K562 (cell line): Measurements from ENCODE around the gene ANKRD34A. TPM values are rescaled to one million over a fixed set of nuclear protein-coding genes. Genes with fewer than 3 reads are reported as not detected.

Experiments
- ATAC-seq: fragments of 200-7000 bp; cut with Tn5 transposase; 3 replicates; pipeline ENCODE4 v1.9.1; 2020; ENCODE audit warnings: moderate library complexity
- BruUV-seq: library from RNA; stranded (reverse); fragments of 400-500 nt; replicated peaks from 2 replicates; lab custom pipeline; 2021; lab: Mats Ljungman, UMichigan
- CTCF ChIA-PET: fragments of 300-600 bp; formaldehyde crosslinking; extraction: SDS; loops from one replicate; lab custom pipeline; 2021; ENCODE audit warnings: low intra/inter-chr PET ratio; lab: Yijun Ruan, JAX
- POLR2A ChIA-PET: fragments of 300-600, 350-650 bp; sonication (Branson Sonifier 250); formaldehyde crosslinking; extraction: SDS; loops from one replicate; lab custom pipeline; 2021; ENCODE audit warnings: antibody characterized with exemption, inconsistent platforms; lab: Yijun Ruan, JAX
- DNase-seq, 4 experiments: peaks; one replicate each; pipeline versions ENCODE4 v3.0.0 to v3.0.0-alpha.2; 2011 to 2018; ENCODE audit warnings: low spot score in 3 of 4, mixed read lengths in 3 of 4; ENCODE audit errors: extremely low read depth in 1 of 4
- FAIRE-seq: peaks from 2 replicates; lab custom pipeline; 2011; peaks lifted over from hg19 to GRCh38; lab: Jason Lieb, UNC
- H2AFZ ChIP-seq: 2 replicates; pipeline ENCODE4 v1.6.0; 2011; ENCODE audit warnings: low read depth, low read length, control low read depth, inconsistent platforms
- H3K27ac ChIP-seq: fragments of 200-600 bp; 3 replicates; pipeline ENCODE4 v1.8.0; 2011; ENCODE audit warnings: low read depth, mild to moderate bottlenecking, control low read depth, inconsistent platforms, low read length, moderate library complexity, mixed read lengths; ENCODE audit errors: extremely low read depth
- H3K27me3 ChIP-seq, 2 experiments: fragments of 300-600 bp in 1 of 2; 2 replicates in 1 of 2; 3 replicates in 1 of 2; pipeline versions ENCODE4 v1.6.0 to v1.8.0; 2011; ENCODE audit warnings: inconsistent platforms in 2 of 2, low read length in 2 of 2, mild to moderate bottlenecking in 1 of 2, mixed read lengths in 1 of 2, moderate library complexity in 1 of 2; ENCODE audit not compliant: control insufficient read depth in 2 of 2, insufficient read depth in 2 of 2
- H3K36me3 ChIP-seq: fragments of 300-600 bp; 3 replicates; pipeline ENCODE4 v1.8.0; 2011; ENCODE audit warnings: mild to moderate bottlenecking, low read length, inconsistent platforms; ENCODE audit not compliant: control insufficient read depth, insufficient read depth
- H3K4me1 ChIP-seq, 2 experiments: fragments of 200-600 bp in 1 of 2; replicated peaks in 1 of 2; 2 replicates in 1 of 2; 3 replicates in 1 of 2; pipeline versions ENCODE4 v1.5.1 to v1.8.0; 2011; ENCODE audit warnings: inconsistent platforms in 2 of 2, low read length in 2 of 2, mild to moderate bottlenecking in 1 of 2, mixed read lengths in 1 of 2, moderate library complexity in 1 of 2; ENCODE audit not compliant: control insufficient read depth in 2 of 2, insufficient read depth in 2 of 2
- H3K4me2 ChIP-seq: 2 replicates; pipeline ENCODE4 v1.6.1; 2011; ENCODE audit warnings: low read length, control low read depth, inconsistent platforms, mixed read lengths; ENCODE audit not compliant: insufficient read depth
- H3K4me3 ChIP-seq: fragments of 200-600 bp; sonication (generic), shearing (Covaris generic); 2 replicates; pipeline ENCODE4 v1.5.1; 2016; ENCODE audit warnings: control low read depth, inconsistent platforms
- H3K79me2 ChIP-seq: fragments of 200-600 bp; 3 replicates; pipeline ENCODE4 v1.8.0; 2011; ENCODE audit warnings: low read length, inconsistent platforms; ENCODE audit not compliant: control insufficient read depth, insufficient read depth
- H3K9ac ChIP-seq, 2 experiments: 2 replicates each; pipeline versions ENCODE4 v1.6.0 to v1.6.1; 2011; ENCODE audit warnings: low read depth in 2 of 2, low read length in 2 of 2, control low read depth in 1 of 2, inconsistent platforms in 1 of 2, mild to moderate bottlenecking in 1 of 2, mixed read lengths in 1 of 2; ENCODE audit not compliant: insufficient read depth in 1 of 2
- H3K9me1 ChIP-seq: one replicate; pipeline ENCODE4 v1.6.0; 2011; ENCODE audit warnings: inconsistent platforms, mild to moderate bottlenecking, low read length, moderate library complexity; ENCODE audit not compliant: control insufficient read depth, insufficient read depth
- H3K9me3 ChIP-seq: replicated peaks from 2 replicates; pipeline ENCODE4 v1.5.1; 2011; ENCODE audit warnings: low read depth, low read length, inconsistent platforms; ENCODE audit not compliant: control insufficient read depth, insufficient read depth
- H4K20me1 ChIP-seq: replicated peaks from 2 replicates; pipeline ENCODE4 v1.6.1; 2011; ENCODE audit warnings: low read length, inconsistent platforms, mixed read lengths; ENCODE audit not compliant: control insufficient read depth, insufficient read depth
- CEBPG ChIP-seq, 3 experiments: fragments of 200-800 bp in 1 of 3; sonication (Bioruptor generic) in 1 of 3; sonication (generic) in 1 of 3; formaldehyde crosslinking in 1 of 3; IDR thresholded peaks in 2 of 3; conservative IDR thresholded peaks in 1 of 3; 2 replicates each; pipeline versions ENCODE4 v1.6.1 to v1.8.0; 2016 to 2022; ENCODE audit warnings: missing compliant biosample characterization in 2 of 3, missing genetic modification characterization in 2 of 3, mild to moderate bottlenecking in 1 of 3, missing genetic modification reagents in 1 of 3
- GTF2F1 ChIP-seq: IDR thresholded peaks from 2 replicates; pipeline ENCODE4 v1.6.1; 2011; ENCODE audit warnings: low read depth, low read length, improper control_type of control experiment
- HCFC1 ChIP-seq: IDR thresholded peaks from 2 replicates; pipeline ENCODE4 v1.6.1; 2012; ENCODE audit warnings: low read depth, low read length, improper control_type of control experiment
- MAFK ChIP-seq: IDR thresholded peaks from 2 replicates; pipeline ENCODE4 v1.6.1; 2011; ENCODE audit warnings: low read length, improper control_type of control experiment
- MEIS2 ChIP-seq: fragments of 450-650 bp; IDR thresholded peaks from 2 replicates; pipeline ENCODE4 v1.6.1; 2014; ENCODE audit warnings: mild to moderate bottlenecking; ENCODE audit not compliant: partially characterized antibody
- SMARCA5 ChIP-seq: fragments of 450-650 bp; IDR thresholded peaks from 2 replicates; pipeline ENCODE4 v1.6.1; 2016
- SMC3 ChIP-seq: conservative IDR thresholded peaks from 2 replicates; pipeline ENCODE4 v1.6.1; 2011; ENCODE audit warnings: low read depth, low read length, improper control_type of control experiment; ENCODE audit not compliant: insufficient read depth
- SOX6 ChIP-seq: fragments of 450-650 bp; IDR thresholded peaks from 2 replicates; pipeline ENCODE4 v1.6.1; 2014; ENCODE audit warnings: mild to moderate bottlenecking
- STAG1 ChIP-seq: sonication (generic); formaldehyde crosslinking; IDR thresholded peaks from 2 replicates; pipeline ENCODE4 v1.5.0; 2020; ENCODE audit warnings: missing genetic modification reagents, borderline replicate concordance
- ZC3H4 ChIP-seq: sonication (generic); formaldehyde crosslinking; IDR thresholded peaks from 2 replicates; pipeline ENCODE4 v1.9.0; 2021; ENCODE audit warnings: missing genetic modification reagents, borderline replicate concordance
- ZKSCAN1 ChIP-seq: fragments of 150-350 bp; IDR thresholded peaks from 2 replicates; pipeline ENCODE4 v1.6.1; 2016; ENCODE audit warnings: low read depth, low read length
- ZNF212 ChIP-seq: fragments of 450-650 bp; formaldehyde crosslinking; IDR thresholded peaks from 2 replicates; pipeline ENCODE4 v1.4.0; 2020; ENCODE audit warnings: mild to moderate bottlenecking
- ZNF551 ChIP-seq: fragments of 250-450 bp; sonication (Bioruptor Pico); IDR thresholded peaks from 2 replicates; pipeline ENCODE4 v1.5.0; 2021; ENCODE audit warnings: mild to moderate bottlenecking, moderate library complexity
- WGBS: fragments of 100-300 bp; shearing (Covaris generic); methylation state at CpG from one replicate; pipeline ENCODE4 v1.1.6; 2016; ENCODE audit warnings: low coverage, mixed read lengths; ENCODE audit not compliant: insufficient coverage; ENCODE audit errors: missing lambda C conversion rate; 5-methylcytosine and 5-hydroxymethylcytosine counted together
- in situ Hi-C: fragments of 300-500 bp; cut with MboI; formaldehyde crosslinking; loops from 4 replicates; pipeline ENCODE4 v1.15.0; 2018; ENCODE audit warnings: inconsistent platforms, mixed read lengths
- intact Hi-C: fragments of 100-400 bp; cut with micrococcal nuclease; formaldehyde crosslinking; loops from 2 replicates; pipeline ENCODE4 v1.14.2; 2022
- polyA plus RNA-seq, 8 experiments: library from polyadenylated mRNA; depleted of rRNA in 4 of 8; stranded (reverse) in 5 of 8; unstranded in 3 of 8; fragments of >200 nt; fragmentation: Nextera tagmentation in 2 of 8; fragmentation: Illumina TruSeq in 1 of 8; extraction: Ambion mirVana in 2 of 8; extraction: Trizol in 1 of 8; gene quantifications; 2 replicates each; pipeline versions ENCODE4 v1.2.1 to v1.2.3, GENCODE V29; 2011 to 2014; ENCODE audit warnings: inconsistent platforms in 1 of 8, missing spikeins in 1 of 8
- total RNA-seq, 7 experiments: library from RNA; depleted of rRNA in 6 of 7; stranded (reverse); fragments of >200 nt in 6 of 7; fragmentation: Illumina TruSeq in 2 of 7; extraction: Trizol in 2 of 7; gene quantifications; 2 replicates each; pipeline versions ENCODE4 v1.2.1 to v1.2.3, GENCODE V29; 2011 to 2021; ENCODE audit warnings: low replicate concordance in 1 of 7
- TF ChIP-seq, protein P1 (sequence below): fragments of 450-650 bp; IDR thresholded peaks from 2 replicates; pipeline ENCODE4 v1.6.1; 2016; ENCODE audit warnings: missing biosample characterization, missing genetic modification characterization
- TF ChIP-seq, protein P2 (sequence below): fragments of 450-650 bp; IDR thresholded peaks from 2 replicates; pipeline ENCODE4 v1.6.1; 2017; ENCODE audit warnings: antibody characterized with exemption

The ANKRD34A gene
- total and polyA plus RNA-seq, 9 of the 15 experiments (the other 6 are each of a cell fraction or from before 2014, with no cell fraction given) = 0.06 to 1.6 (median 0.43) TPM

DNA sequence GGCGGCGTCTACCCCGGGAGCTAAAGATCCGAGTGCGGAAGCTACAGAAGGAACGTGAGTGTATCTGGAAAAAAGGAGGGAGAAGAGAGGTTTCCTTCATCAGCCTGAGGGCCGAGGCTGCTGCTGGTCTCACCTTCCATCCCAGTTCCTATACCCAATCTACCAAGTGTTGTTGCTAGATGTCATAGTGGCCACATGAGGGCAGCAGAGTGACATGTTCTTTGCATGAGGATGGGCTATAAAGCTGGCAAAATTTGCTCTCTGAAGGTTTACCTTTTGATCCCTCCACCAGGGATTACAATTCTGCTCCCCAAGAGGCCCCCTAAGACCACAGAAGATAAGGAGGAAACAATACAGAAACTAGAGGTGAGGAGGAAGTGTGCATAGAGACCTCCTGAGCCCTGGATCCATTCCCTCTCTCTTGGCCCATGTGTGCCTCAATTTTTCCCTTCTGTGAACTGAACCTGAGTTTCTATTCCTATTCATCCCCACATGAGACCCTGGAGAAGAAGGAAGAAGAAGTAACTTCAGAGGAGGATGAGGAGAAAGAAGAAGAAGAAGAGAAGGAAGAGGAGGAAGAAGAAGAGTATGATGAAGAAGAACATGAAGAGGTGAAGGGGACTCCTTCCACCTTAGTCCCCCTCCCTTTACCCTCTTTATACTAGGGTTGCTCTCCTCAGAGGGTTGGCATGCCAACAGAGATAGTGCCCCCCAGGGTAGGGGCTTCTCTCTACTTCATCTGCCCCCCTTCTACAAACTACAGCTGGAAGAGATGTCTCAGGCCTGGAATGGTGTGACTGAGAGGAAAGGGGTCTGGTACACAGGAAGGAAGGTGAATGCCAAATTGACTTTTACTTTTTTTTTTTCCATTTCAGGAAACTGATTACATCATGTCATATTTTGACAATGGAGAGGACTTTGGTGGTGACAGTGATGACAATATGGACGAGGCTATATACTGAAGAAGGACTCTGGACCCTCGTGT is 13.4 kb upstream of the ANKRD34A start:
- POLR2A ChIA-PET = interaction anchor here (1.0 to 15.5 kb wide), 10 partner anchors 13 to 60 kb away, joined by 3 to 320 read pairs (median 3); partner anchors contain the start of genes ANKRD34A, POLR3GL, RBM8A and TXNIP
- ATAC-seq (peak; percentile 64), DNase-seq (peak; percentile 67 to 90 (median 76)), FAIRE-seq (peak; percentile 92)
- H2AFZ ChIP-seq = peak overlapping the region; percentile 43
- peaks cover 16% of the 10 kb centered on the region for H3K36me3 ChIP-seq
- H3K4me3 ChIP-seq = no peak overlapping the region
- CTCF ChIA-PET = interaction anchor here (0.6 to 3.8 kb wide), 6 partner anchors 22 to 137 kb away, joined by 3 to 37 read pairs (median 4); no protein-coding TSS in a partner anchor
- intact Hi-C loops = loop anchor here (1.0 kb wide), 4 partner anchors 30 to 132 kb away; partner anchors contain the start of gene NUDT17
- H3K9ac ChIP-seq = peak overlapping the region; percentile 31 to 81; a peak in 3 of 4 replicates
- in situ Hi-C loops = no loop called here
- H3K4me2 ChIP-seq = peak overlapping the region; percentile 73
- H3K9me1 ChIP-seq = no peaks in the 10 kb centered on the region
- 9% methylated on average over 9 of the region's 9 CpGs for WGBS
- no peaks in the 10 kb centered on the region for H3K9me3 ChIP-seq
- peak overlapping the region; percentile 96 for H3K27ac ChIP-seq
- no TSS peak for BruUV-seq
- H3K27me3 ChIP-seq = no peaks in the 10 kb centered on the region
- peaks cover 21 to 53% of the 10 kb centered on the region in 2 experiments for H3K4me1 ChIP-seq
- peaks cover 25% of the 10 kb centered on the region for H3K79me2 ChIP-seq
- no peaks in the 10 kb centered on the region for H4K20me1 ChIP-seq
- TF ChIP-seq CEBPG (CRISPR knock-in tag; IDR thresholded peaks at IDR 0.05) (no peak), CEBPG (tag; conservative IDR thresholded peaks at IDR 0.05 in 1 of 2, IDR thresholded peaks at IDR 0.05 in 1 of 2) (peak in 1 of 2 experiments; percentile 62; a peak in 1 of 4 replicates), SOX6 (peak; percentile 70; the same call in 1 of the 2 replicates), SMC3 (peak; percentile 88), ZKSCAN1 (0 out of 2 replicates have a peak, but pooled peaks have one; percentile 13), MEIS2 (no peak), HCFC1 (no peak), ZNF551 (no peak), STAG1 (peak; percentile 55; the same call in 1 of the 2 replicates), GTF2F1 (no peak), SMARCA5 (0 out of 2 replicates have a peak, but pooled peaks have one; percentile 55), ZC3H4 (CRISPR knock-in tag) (no peak), ZNF212 (CRISPR knock-in tag) (no peak), MAFK (0 out of 2 replicates have a peak, but pooled peaks have one; percentile 6)
- TF ChIP-seq, protein P1, sequence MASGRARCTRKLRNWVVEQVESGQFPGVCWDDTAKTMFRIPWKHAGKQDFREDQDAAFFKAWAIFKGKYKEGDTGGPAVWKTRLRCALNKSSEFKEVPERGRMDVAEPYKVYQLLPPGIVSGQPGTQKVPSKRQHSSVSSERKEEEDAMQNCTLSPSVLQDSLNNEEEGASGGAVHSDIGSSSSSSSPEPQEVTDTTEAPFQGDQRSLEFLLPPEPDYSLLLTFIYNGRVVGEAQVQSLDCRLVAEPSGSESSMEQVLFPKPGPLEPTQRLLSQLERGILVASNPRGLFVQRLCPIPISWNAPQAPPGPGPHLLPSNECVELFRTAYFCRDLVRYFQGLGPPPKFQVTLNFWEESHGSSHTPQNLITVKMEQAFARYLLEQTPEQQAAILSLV (tag) = no peak
- TF ChIP-seq, protein P2, sequence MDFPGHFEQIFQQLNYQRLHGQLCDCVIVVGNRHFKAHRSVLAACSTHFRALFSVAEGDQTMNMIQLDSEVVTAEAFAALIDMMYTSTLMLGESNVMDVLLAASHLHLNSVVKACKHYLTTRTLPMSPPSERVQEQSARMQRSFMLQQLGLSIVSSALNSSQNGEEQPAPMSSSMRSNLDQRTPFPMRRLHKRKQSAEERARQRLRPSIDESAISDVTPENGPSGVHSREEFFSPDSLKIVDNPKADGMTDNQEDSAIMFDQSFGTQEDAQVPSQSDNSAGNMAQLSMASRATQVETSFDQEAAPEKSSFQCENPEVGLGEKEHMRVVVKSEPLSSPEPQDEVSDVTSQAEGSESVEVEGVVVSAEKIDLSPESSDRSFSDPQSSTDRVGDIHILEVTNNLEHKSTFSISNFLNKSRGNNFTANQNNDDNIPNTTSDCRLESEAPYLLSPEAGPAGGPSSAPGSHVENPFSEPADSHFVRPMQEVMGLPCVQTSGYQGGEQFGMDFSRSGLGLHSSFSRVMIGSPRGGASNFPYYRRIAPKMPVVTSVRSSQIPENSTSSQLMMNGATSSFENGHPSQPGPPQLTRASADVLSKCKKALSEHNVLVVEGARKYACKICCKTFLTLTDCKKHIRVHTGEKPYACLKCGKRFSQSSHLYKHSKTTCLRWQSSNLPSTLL = no peak
